HG02610 (cell line): Measurements from ENCODE around the gene SYNE4.
"Not testable (repeated sequence)": the region's sequence is repeated elsewhere in the genome, so short reads cannot be mapped to it uniquely, and the experiment has no call there.

Source experiments
- ATAC-seq: cut with Tn5 transposase; IDR thresholded peaks from one replicate; pipeline ENCODE4 v1.9.1; 2021; ENCODE audit warnings: mild to moderate bottlenecking, moderate library complexity; ENCODE audit not compliant: unreplicated experiment

SYNE4 gene

GRCh38 chr19:35990771-35991730, 17.6 kb downstream of the SYNE4 start:
- no peak for ATAC-seq

- no peak for ATAC-seq
These were observed 18.5 kb downstream of the SYNE4 start for GRCh38 chr19:35990156-35990555.

GRCh38 chr19:35988824-35989223, 19.8 kb downstream of the SYNE4 start:
- no peak for ATAC-seq

GRCh38 chr19:35987571-35987896, 21.1 kb downstream of the SYNE4 start:
- no peak for ATAC-seq

GRCh38 chr19:35986664-35987570, 21.7 kb downstream of the SYNE4 start:
- ATAC-seq, result no peak

GRCh38 chr19:35986111-35986510, 22.5 kb downstream of the SYNE4 start:
- no peak for ATAC-seq

GRCh38 chr19:35983177-35983576, 25.4 kb downstream of the SYNE4 start:
- no peak for ATAC-seq

- ATAC-seq, result not testable (repeated sequence)
These were observed 27.6 kb downstream of the SYNE4 start for GRCh38 chr19:35980997-35981396.

- no peak for ATAC-seq
These were observed 29.7 kb downstream of the SYNE4 start for GRCh38 chr19:35978832-35979365.

- ATAC-seq, result no peak
These were observed 30.3 kb downstream of the SYNE4 start for GRCh38 chr19:35978271-35978670.

GRCh38 chr19:35977446-35978222, 31.0 kb downstream of the SYNE4 start:
- ATAC-seq, result no peak

- ATAC-seq, result no peak
These were observed 32.9 kb downstream of the SYNE4 start for GRCh38 chr19:35975608-35976214.

GRCh38 chr19:35973487-35973886, 35.1 kb downstream of the SYNE4 start:
- ATAC-seq, result no peak

GRCh38 chr19:35966771-35967170, 41.8 kb downstream of the SYNE4 start:
- ATAC-seq, result no peak

GRCh38 chr19:35963514-35963913, 45.1 kb downstream of the SYNE4 start:
- ATAC-seq, result no peak

GRCh38 chr19:35960432-35960972, 48.1 kb downstream of the SYNE4 start:
- no peak for ATAC-seq

GRCh38 chr19:35959968-35960320, 48.7 kb downstream of the SYNE4 start:
- no peak for ATAC-seq

- no peak for ATAC-seq
These were observed 49.3 kb downstream of the SYNE4 start for GRCh38 chr19:35959040-35959967.

- no peak for ATAC-seq
These were observed 50.0 kb downstream of the SYNE4 start for GRCh38 chr19:35958660-35959039.
